HAP-1 (cell line): ENCODE data around the gene SNX14.
"Not testable (repeated sequence)": the region's sequence is repeated elsewhere in the genome, so short reads cannot be mapped to it uniquely, and the experiment has no call there.

Experiments
- DNase-seq, 2 experiments: peaks; one replicate each; pipeline ENCODE4 v3.0.0-alpha.2; 2016 to 2020; ENCODE audit warnings: low spot score in 2 of 2
- H3K27me3 ChIP-seq: fragments of 250-450 bp; sonication (Bioruptor Pico); 2 replicates; pipeline ENCODE4 v1.5.1; 2020; ENCODE audit warnings: low read depth, mild to moderate bottlenecking, moderate library complexity
- H3K36me3 ChIP-seq: fragments of 250-450 bp; sonication (Bioruptor Pico); replicated peaks from 2 replicates; pipeline ENCODE4 v1.5.1; 2020; ENCODE audit warnings: mild to moderate bottlenecking
- H3K4me1 ChIP-seq: fragments of 250-450 bp; sonication (Bioruptor Pico); 2 replicates; pipeline ENCODE4 v1.5.1; 2020; ENCODE audit warnings: mild to moderate bottlenecking
- H3K4me3 ChIP-seq: fragments of 250-450 bp; sonication (Bioruptor Pico); 2 replicates; pipeline ENCODE4 v1.5.1; 2020; ENCODE audit warnings: mild to moderate bottlenecking, moderate library complexity
- H3K9me3 ChIP-seq: fragments of 250-450 bp; sonication (Bioruptor Pico); 2 replicates; pipeline ENCODE4 v1.5.1; 2020; ENCODE audit warnings: mild to moderate bottlenecking, moderate library complexity
- in situ Hi-C: fragments of 300-500 bp; cut with MboI; formaldehyde crosslinking; loops from 3 replicates; pipeline ENCODE4 v1.14.3; 2020; ENCODE audit warnings: low sequenced_read_pairs, inconsistent platforms, mixed read lengths

SNX14 gene

DNA sequence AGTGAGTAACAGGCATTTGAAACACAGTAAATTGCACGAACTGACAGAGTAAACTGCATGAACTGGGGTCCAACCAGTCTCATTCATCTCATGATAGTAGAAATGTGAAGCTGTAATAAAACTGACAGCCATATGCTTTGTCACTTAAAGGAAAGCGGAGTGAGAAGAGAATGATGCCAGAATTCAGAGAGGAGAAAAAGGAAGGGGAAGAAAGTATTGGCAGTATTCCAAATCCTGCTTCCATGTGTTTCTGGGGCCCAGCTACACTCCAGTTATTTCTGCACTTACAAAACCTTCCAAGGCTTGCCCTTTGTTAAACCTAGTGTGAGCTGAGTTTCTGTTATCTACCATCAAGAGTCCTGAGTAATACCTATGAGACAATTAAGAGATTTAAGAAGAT, 17.2 kb downstream of the SNX14 start:
- in situ Hi-C loops = no loop called here
- H3K4me1 ChIP-seq = peaks cover 8% of the 10 kb centered on the region
- peaks cover 4% of the 10 kb centered on the region; the same call in 1 of the 2 replicates for H3K36me3 ChIP-seq
- no peaks in the 10 kb centered on the region for H3K27me3 ChIP-seq
- no peak for DNase-seq
- H3K4me3 ChIP-seq = no peak overlapping the region
- H3K9me3 ChIP-seq = no peaks in the 10 kb centered on the region

- in situ Hi-C loops = no loop called here
These were observed 18.6 kb downstream of the SNX14 start for GRCh38 chr6:85574932-85575598.

GRCh38 chr6:85569323-85569722, 24.3 kb downstream of the SNX14 start:
- peaks cover 6% of the 10 kb centered on the region for H3K36me3 ChIP-seq
- no peak for DNase-seq
- no peaks in the 10 kb centered on the region for H3K4me1 ChIP-seq
- H3K27me3 ChIP-seq = no peaks in the 10 kb centered on the region
- in situ Hi-C loops = no loop called here
- H3K9me3 ChIP-seq = no peaks in the 10 kb centered on the region
- no peak overlapping the region for H3K4me3 ChIP-seq

More at GRCh38 chr6:85574932-85575598, 18.6 kb downstream of the SNX14 start:
- Histone ChIP-seq H3K4me1 (peaks cover 8% of the 10 kb centered on the region), H3K4me3 (no peak overlapping the region), H3K9me3 (no peaks in the 10 kb centered on the region), H3K27me3 (no peaks in the 10 kb centered on the region), H3K36me3 (peaks cover 4% of the 10 kb centered on the region; the same call in 1 of the 2 replicates)
- no peak for DNase-seq

GRCh38 chr6:85568411-85568810, 25.2 kb downstream of the SNX14 start:
- no peak overlapping the region for H3K4me3 ChIP-seq
- H3K27me3 ChIP-seq = no peaks in the 10 kb centered on the region
- no peaks in the 10 kb centered on the region for H3K9me3 ChIP-seq
- DNase-seq = no peak
- in situ Hi-C loops = no loop called here
- H3K4me1 ChIP-seq = no peaks in the 10 kb centered on the region
- peaks cover 9% of the 10 kb centered on the region for H3K36me3 ChIP-seq

GRCh38 chr6:85565736-85566135, 27.9 kb downstream of the SNX14 start:
- no peaks in the 10 kb centered on the region for H3K27me3 ChIP-seq
- no peak overlapping the region for H3K4me3 ChIP-seq
- no peaks in the 10 kb centered on the region for H3K9me3 ChIP-seq
- in situ Hi-C loops = no loop called here
- no peaks in the 10 kb centered on the region for H3K4me1 ChIP-seq
- DNase-seq = no peak
- peaks cover 5% of the 10 kb centered on the region; the same call in 1 of the 2 replicates for H3K36me3 ChIP-seq

- H3K36me3 ChIP-seq, in situ Hi-C loops, H3K9me3 ChIP-seq, H3K27me3 ChIP-seq, H3K4me3 ChIP-seq, H3K4me1 ChIP-seq, DNase-seq: not testable (repeated sequence)
These were observed 29.4 kb downstream of the SNX14 start for GRCh38 chr6:85564223-85564622.

DNA sequence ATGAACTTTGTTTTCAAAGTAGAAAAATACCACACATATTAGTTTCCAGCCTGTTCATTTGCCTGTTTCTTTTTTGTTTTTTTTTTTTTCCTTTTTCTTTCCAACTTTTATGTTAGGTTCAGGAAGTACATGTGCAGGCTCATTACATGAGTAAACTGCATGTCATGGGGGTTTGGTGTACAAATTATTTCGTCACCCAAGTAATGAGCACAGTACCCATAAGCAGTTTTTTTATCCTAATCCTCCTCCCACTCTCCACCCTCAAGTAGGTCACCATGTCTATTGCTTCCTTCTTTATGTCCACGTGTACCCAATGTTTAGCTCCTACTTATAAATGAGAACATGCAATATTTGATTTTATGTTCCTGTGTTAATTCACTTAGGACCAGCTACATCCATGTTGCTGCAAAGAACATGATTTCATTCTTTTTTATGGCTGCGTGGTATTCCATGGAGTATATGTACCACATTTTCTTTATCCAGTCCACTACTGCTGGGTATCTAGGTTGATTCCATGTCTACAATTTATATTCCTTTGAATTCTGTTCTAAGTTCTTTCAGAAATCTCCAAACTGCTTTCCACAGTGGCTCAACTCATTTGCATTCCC, 31.8 kb downstream of the SNX14 start:
- H3K9me3 ChIP-seq = no peaks in the 10 kb centered on the region
- in situ Hi-C loops = no loop called here
- H3K36me3 ChIP-seq = peaks cover 5% of the 10 kb centered on the region; the same call in 1 of the 2 replicates
- H3K4me3 ChIP-seq = no peak overlapping the region
- DNase-seq = no peak
- no peaks in the 10 kb centered on the region for H3K27me3 ChIP-seq
- H3K4me1 ChIP-seq = no peaks in the 10 kb centered on the region

- Histone ChIP-seq H3K27me3 (no peaks in the 10 kb centered on the region), H3K4me1 (no peaks in the 10 kb centered on the region), H3K4me3 (no peak overlapping the region), H3K36me3 (0 out of 2 replicates have a peak, but pooled peaks cover 3% of the 10 kb centered on the region), H3K9me3 (no peaks in the 10 kb centered on the region)
- no peak for DNase-seq
- in situ Hi-C loops = no loop called here
These were observed 36.5 kb downstream of the SNX14 start for GRCh38 chr6:85556992-85557668.

- no peak overlapping the region for H3K4me3 ChIP-seq
- in situ Hi-C loops = no loop called here
- H3K4me1 ChIP-seq = no peaks in the 10 kb centered on the region
- H3K36me3 ChIP-seq = peaks cover 5% of the 10 kb centered on the region; the same call in 1 of the 2 replicates
- H3K27me3 ChIP-seq = no peaks in the 10 kb centered on the region
- H3K9me3 ChIP-seq = no peaks in the 10 kb centered on the region
- DNase-seq = no peak
These were observed 41.0 kb downstream of the SNX14 start for GRCh38 chr6:85552652-85553051.

- H3K4me1 ChIP-seq = no peaks in the 10 kb centered on the region
- DNase-seq = peak in 1 of 2 experiments; percentile 9
- in situ Hi-C loops = no loop called here
- H3K9me3 ChIP-seq = no peaks in the 10 kb centered on the region
- H3K27me3 ChIP-seq = no peaks in the 10 kb centered on the region
- no peak overlapping the region for H3K4me3 ChIP-seq
- H3K36me3 ChIP-seq = peaks cover 5% of the 10 kb centered on the region; the same call in 1 of the 2 replicates
These were observed 42.4 kb downstream of the SNX14 start for GRCh38 chr6:85551264-85551663.

GRCh38 chr6:85547719-85548118, 45.9 kb downstream of the SNX14 start:
- Histone ChIP-seq H3K4me3 (no peak overlapping the region), H3K9me3 (no peaks in the 10 kb centered on the region), H3K36me3 (peaks cover 3% of the 10 kb centered on the region), H3K4me1 (no peaks in the 10 kb centered on the region), H3K27me3 (no peaks in the 10 kb centered on the region)
- in situ Hi-C loops = no loop called here
- no peak for DNase-seq

DNA sequence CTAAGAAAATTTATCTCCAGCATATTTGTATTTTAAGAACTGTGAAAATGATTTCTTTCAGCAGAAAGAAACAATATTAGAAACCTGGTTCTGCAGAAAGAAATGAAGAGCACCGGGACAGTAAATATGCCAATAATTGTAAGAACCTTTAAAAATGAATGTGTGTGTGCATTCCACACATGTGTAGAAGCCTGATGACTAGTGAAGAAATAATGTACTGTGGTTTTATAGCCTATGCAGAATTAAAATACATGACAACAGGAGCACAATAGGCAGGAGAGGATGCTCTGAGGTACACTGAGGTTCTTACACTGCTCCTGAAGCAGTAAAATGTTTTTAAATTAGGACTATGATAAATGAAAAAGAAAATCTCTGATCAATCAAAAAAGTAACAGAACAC, 48.9 kb downstream of the SNX14 start:
- Histone ChIP-seq H3K9me3 (no peaks in the 10 kb centered on the region), H3K27me3 (no peaks in the 10 kb centered on the region), H3K4me1 (no peaks in the 10 kb centered on the region), H3K4me3 (no peak overlapping the region), H3K36me3 (no peaks in the 10 kb centered on the region; the same call in 1 of the 2 replicates)
- in situ Hi-C loops = no loop called here
- no peak for DNase-seq

DNA sequence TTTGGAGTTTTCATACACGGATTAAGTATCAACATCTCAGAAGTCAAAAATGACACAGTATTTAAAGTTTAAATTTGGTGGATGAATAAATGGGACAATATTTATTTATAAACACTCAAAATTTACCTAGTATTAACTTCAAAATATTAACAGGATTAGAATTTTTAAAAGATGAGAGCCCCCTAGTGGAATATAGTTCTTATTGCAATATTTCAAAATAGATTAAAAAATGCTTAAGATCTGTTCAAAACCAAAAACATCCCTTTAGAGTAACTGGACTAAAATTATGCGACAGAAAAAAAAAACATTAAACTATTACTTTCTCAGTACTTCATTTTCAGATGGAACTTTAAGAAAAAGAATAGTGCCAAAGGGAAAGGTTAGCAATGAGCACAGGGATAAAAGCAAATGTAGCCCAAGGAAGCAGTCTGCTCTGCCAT, 56.6 kb downstream of the SNX14 start:
- H3K36me3 ChIP-seq = no peaks in the 10 kb centered on the region; the same call in 1 of the 2 replicates
- H3K9me3 ChIP-seq = no peaks in the 10 kb centered on the region
- no peaks in the 10 kb centered on the region for H3K4me1 ChIP-seq
- H3K4me3 ChIP-seq = no peak overlapping the region
- no peaks in the 10 kb centered on the region for H3K27me3 ChIP-seq
- in situ Hi-C loops = no loop called here
- DNase-seq = peak in 1 of 2 experiments; percentile 19

GRCh38 chr6:85524281-85524680, 69.4 kb downstream of the SNX14 start:
- peaks cover 10% of the 10 kb centered on the region; the same call in 1 of the 2 replicates for H3K36me3 ChIP-seq
- DNase-seq, H3K4me3 ChIP-seq, H3K4me1 ChIP-seq, in situ Hi-C loops, H3K9me3 ChIP-seq, H3K27me3 ChIP-seq: not testable (repeated sequence)
